SK-N-SH (cell line): ENCODE results near the gene RPEL1. TPM values are rescaled to one million over a fixed set of nuclear protein-coding genes. Genes with fewer than 3 reads are reported as not detected.

Experiments
- CTCF ChIA-PET: fragments of 300-600, 350-600 bp; formaldehyde crosslinking; extraction: SDS; loops from one replicate; lab custom pipeline; 2021; lab: Yijun Ruan, JAX
- POLR2A ChIA-PET: fragments of 350-600 bp; sonication (Branson Sonifier 250); formaldehyde crosslinking; extraction: SDS; loops from one replicate; lab custom pipeline; 2020; ENCODE audit warnings: antibody characterized with exemption, inconsistent platforms; lab: Yijun Ruan, JAX
- DNase-seq: peaks from one replicate; pipeline ENCODE4 v3.0.0; 2012
- H2AFZ ChIP-seq: fragments of 200-600 bp; sonication (generic); 2 replicates; pipeline ENCODE4 v1.8.1; 2016; ENCODE audit warnings: antibody characterized with exemption, mild to moderate bottlenecking, low read depth
- H3F3A ChIP-seq: fragments of 200-600 bp; sonication (generic); replicated peaks from 2 replicates; pipeline ENCODE3; 2016; ENCODE audit warnings: antibody characterized with exemption, mild to moderate bottlenecking; ENCODE audit not compliant: insufficient read depth
- H3K27ac ChIP-seq, 2 experiments: fragments of 200-500 bp in 1 of 2; fragments of 200-600 bp in 1 of 2; sonication (Bioruptor generic) in 1 of 2; sonication (generic), shearing (Covaris generic) in 1 of 2; 2 replicates each; pipeline versions ENCODE4 v1.5.1 to v1.6.1; 2014 to 2016; ENCODE audit warnings: low read depth in 2 of 2, inconsistent platforms in 1 of 2, low read length in 1 of 2, mild to moderate bottlenecking in 1 of 2, mixed read lengths in 1 of 2
- H3K27me3 ChIP-seq: fragments of 200-600 bp; sonication (generic), shearing (Covaris generic); 2 replicates; pipeline ENCODE4 v1.6.1; 2016; ENCODE audit warnings: mixed run types; ENCODE audit not compliant: insufficient read depth
- H3K36me3 ChIP-seq, 2 experiments: fragments of 200-500 bp in 1 of 2; fragments of 200-600 bp in 1 of 2; sonication (Bioruptor generic) in 1 of 2; sonication (generic) in 1 of 2; replicated peaks in 1 of 2; 2 replicates each; pipeline versions ENCODE3 to v1.5.1; 2014 to 2016; ENCODE audit warnings: low read length in 1 of 2, mild to moderate bottlenecking in 1 of 2; ENCODE audit not compliant: insufficient read depth in 2 of 2, control insufficient read depth in 1 of 2
- H3K4me1 ChIP-seq, 2 experiments: fragments of 200-500 bp in 1 of 2; fragments of 200-600 bp in 1 of 2; sonication (Bioruptor generic) in 1 of 2; sonication (generic), shearing (Covaris generic) in 1 of 2; 2 replicates each; pipeline versions ENCODE4 v1.5.1 to v1.6.1; 2014 to 2016; ENCODE audit warnings: low read depth in 1 of 2, low read length in 1 of 2, mixed run types in 1 of 2; ENCODE audit not compliant: insufficient read depth in 2 of 2, control insufficient read depth in 1 of 2
- H3K4me2 ChIP-seq: fragments of 200-600 bp; sonication (generic), shearing (Covaris generic); 2 replicates; pipeline ENCODE4 v1.6.1; 2017; ENCODE audit warnings: mixed run types
- H3K4me3 ChIP-seq, 2 experiments: fragments of 200-500 bp in 1 of 2; fragments of 200-600 bp in 1 of 2; sonication (Bioruptor generic) in 1 of 2; sonication (generic), shearing (Covaris generic) in 1 of 2; 2 replicates each; pipeline versions ENCODE4 v1.5.1 to v1.8.1; 2014 to 2016; ENCODE audit warnings: low read depth in 2 of 2, inconsistent platforms in 1 of 2, low read length in 1 of 2, mild to moderate bottlenecking in 1 of 2, mixed read lengths in 1 of 2, moderate library complexity in 1 of 2
- H3K79me2 ChIP-seq: fragments of 200-600 bp; sonication (generic); 2 replicates; pipeline ENCODE4 v1.8.1; 2017; ENCODE audit warnings: mild to moderate bottlenecking; ENCODE audit not compliant: insufficient read depth
- H3K9ac ChIP-seq: fragments of 200-600 bp; sonication (generic); 2 replicates; pipeline ENCODE4 v1.6.1; 2017; ENCODE audit warnings: mixed run types
- H3K9me2 ChIP-seq: fragments of 200-600 bp; sonication (generic); 2 replicates; pipeline ENCODE4 v1.6.1; 2017; ENCODE audit warnings: mixed run types
- H3K9me3 ChIP-seq: fragments of 200-600 bp; sonication (generic); 2 replicates; pipeline ENCODE4 v1.6.1; 2017; ENCODE audit warnings: mixed run types, mild to moderate bottlenecking, moderate library complexity
- H4K20me1 ChIP-seq: fragments of 200-600 bp; sonication (generic); 2 replicates; pipeline ENCODE4 v1.6.1; 2017; ENCODE audit warnings: mild to moderate bottlenecking, mixed run types; ENCODE audit not compliant: insufficient read depth
- FOSL2 ChIP-seq: IDR thresholded peaks from 2 replicates; pipeline ENCODE4 v1.4.0; 2012; ENCODE audit warnings: low read depth, mild to moderate bottlenecking, moderate library complexity, borderline replicate concordance
- JUND ChIP-seq: IDR thresholded peaks from 2 replicates; pipeline ENCODE4 v1.4.0; 2012
- MXI1 ChIP-seq: IDR thresholded peaks from 2 replicates; pipeline ENCODE4 v1.6.1; 2012; ENCODE audit warnings: mild to moderate bottlenecking, low read depth, low read length, improper control_type of control experiment
- NFIC ChIP-seq: IDR thresholded peaks from 2 replicates; pipeline ENCODE4 v1.4.0; 2012; ENCODE audit warnings: borderline replicate concordance
- RCOR1 ChIP-seq: fragments of 150-350 bp; IDR thresholded peaks from 2 replicates; pipeline ENCODE4 v1.6.1; 2017; ENCODE audit warnings: antibody characterized with exemption, low read length
- TCF12 ChIP-seq: IDR thresholded peaks from 2 replicates; pipeline ENCODE4 v1.4.0; 2012
- ZBTB33 ChIP-seq: IDR thresholded peaks from 2 replicates; pipeline ENCODE4 v1.4.0; 2012; ENCODE audit warnings: low read depth, borderline replicate concordance
- WGBS: methylation state at CpG from one replicate; pipeline ENCODE4 v1.1.6; 2017; ENCODE audit warnings: low lambda C conversion rate; 5-methylcytosine and 5-hydroxymethylcytosine counted together
- polyA plus RNA-seq, 3 experiments: library from polyadenylated mRNA; depleted of rRNA; stranded (reverse); fragments of >200 nt; gene quantifications; 2 replicates each; pipeline ENCODE4 v1.2.3, GENCODE V29; 2012
- TF ChIP-seq, protein P1 (sequence below): fragments of 150-350 bp; IDR thresholded peaks from 2 replicates; pipeline ENCODE4 v1.6.1; 2017; ENCODE audit warnings: antibody characterized with exemption, low read length, low read depth, borderline replicate concordance
- TF ChIP-seq, protein P2 (sequence below): IDR thresholded peaks from 2 replicates; pipeline ENCODE4 v1.4.0; 2012; ENCODE audit warnings: low read depth

The RPEL1 gene
- polyA plus RNA-seq, 1 of the 3 experiments (the other 2 are of a cell fraction): not detected

DNA sequence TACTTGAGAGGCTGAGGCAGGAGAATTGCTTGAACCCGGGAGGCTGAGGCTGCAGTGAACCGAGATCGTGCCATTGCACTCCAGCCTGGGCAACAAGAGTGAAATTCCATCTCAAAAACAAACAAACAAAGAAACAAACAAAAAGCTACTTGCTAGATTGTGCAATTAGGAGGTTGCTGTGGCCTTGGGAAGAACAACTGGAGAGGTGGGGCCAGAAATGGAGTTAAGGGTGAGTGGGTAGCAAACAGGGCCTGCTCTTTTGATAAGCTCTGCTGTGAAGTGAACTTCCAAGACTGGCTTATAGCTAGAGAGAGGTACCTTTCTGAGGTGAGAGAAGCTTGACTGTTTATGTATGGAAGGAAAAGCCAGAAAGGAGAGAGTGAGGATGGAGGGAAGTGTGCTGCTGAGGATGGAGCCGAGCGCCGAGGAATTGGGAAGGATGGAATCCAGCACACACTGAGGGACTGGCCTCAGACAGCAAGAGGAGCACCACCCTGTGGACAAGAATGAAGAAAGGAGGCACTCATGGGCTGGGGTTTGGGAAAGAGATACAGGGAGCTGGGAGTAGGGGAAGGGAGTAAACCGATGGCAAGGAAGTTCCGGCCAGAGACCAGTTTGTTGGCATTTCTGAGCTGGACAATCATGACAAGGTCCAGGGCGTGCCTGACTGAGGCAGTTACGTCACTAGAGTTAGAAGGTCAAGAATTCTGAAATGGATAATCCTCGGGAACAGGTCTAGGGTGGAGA lies 7.0 kb upstream of the RPEL1 start (continued):
- no peak for TF ChIP-seq ZBTB33
- TF ChIP-seq FOSL2: no peak
- TF ChIP-seq RCOR1: no peak
- TF ChIP-seq, all 33 proteins: peak for 3

- peak overlapping the region; percentile 43 to 63 for H3K27ac ChIP-seq
- peaks cover 3 to 11% of the 10 kb centered on the region in 2 experiments; a peak in 2 of 4 replicates for H3K4me1 ChIP-seq
- H3K36me3 ChIP-seq: no peaks in the 10 kb centered on the region
- no peaks in the 10 kb centered on the region for H3K9me3 ChIP-seq
- H4K20me1 ChIP-seq: no peaks in the 10 kb centered on the region
- TF ChIP-seq MXI1 (no peak), TCF12 (peak; percentile 47; the same call in 1 of the 2 replicates), FOSL2 (peak; percentile 57; the same call in 1 of the 2 replicates), JUND (peak; percentile 38; the same call in 1 of the 2 replicates), NFIC (peak; percentile 36; the same call in 1 of the 2 replicates)
- TF ChIP-seq, protein P1, sequence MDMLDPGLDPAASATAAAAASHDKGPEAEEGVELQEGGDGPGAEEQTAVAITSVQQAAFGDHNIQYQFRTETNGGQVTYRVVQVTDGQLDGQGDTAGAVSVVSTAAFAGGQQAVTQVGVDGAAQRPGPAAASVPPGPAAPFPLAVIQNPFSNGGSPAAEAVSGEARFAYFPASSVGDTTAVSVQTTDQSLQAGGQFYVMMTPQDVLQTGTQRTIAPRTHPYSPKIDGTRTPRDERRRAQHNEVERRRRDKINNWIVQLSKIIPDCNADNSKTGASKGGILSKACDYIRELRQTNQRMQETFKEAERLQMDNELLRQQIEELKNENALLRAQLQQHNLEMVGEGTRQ: no peak
- TF ChIP-seq, protein P2, sequence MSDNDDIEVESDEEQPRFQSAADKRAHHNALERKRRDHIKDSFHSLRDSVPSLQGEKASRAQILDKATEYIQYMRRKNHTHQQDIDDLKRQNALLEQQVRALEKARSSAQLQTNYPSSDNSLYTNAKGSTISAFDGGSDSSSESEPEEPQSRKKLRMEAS: peak; percentile 73
- no peaks in the 10 kb centered on the region for H3K9me2 ChIP-seq
- ChIA-PET CTCF (interaction anchor here (0.8 to 1.4 kb wide), 3 partner anchors 93 to 406 kb away, joined by 3 to 5 read pairs (median 5); partner anchors contain the start of gene CNNM2), POLR2A (interaction anchor here (1.1 kb wide), 1 partner anchor 36 kb away, joined by 3 read pairs; the partner anchor contains the start of gene INA)
- peak overlapping the region in 1 of 2 experiments; percentile 20; a peak in 1 of 4 replicates for H3K4me3 ChIP-seq
- peak overlapping the region; percentile 59 for H3K4me2 ChIP-seq
- no peaks in the 10 kb centered on the region for H3F3A ChIP-seq
- no peak for DNase-seq
- 45% methylated on average over 7 of the region's 7 CpGs for WGBS
- no peaks in the 10 kb centered on the region for H3K27me3 ChIP-seq
- H3K9ac ChIP-seq: peak overlapping the region; percentile 49
- no peaks in the 10 kb centered on the region for H3K79me2 ChIP-seq
- peak overlapping the region; percentile 93 for H2AFZ ChIP-seq
Measured at GRCh38 chr10:103241262-103242011, 4.2 kb upstream of the RPEL1 start.
